ENCODE data around the gene UCP1. TPM values are rescaled to one million over a fixed set of nuclear protein-coding genes. Genes with fewer than 3 reads are reported as not detected.

Gene UCP1
- total RNA-seq, 1 donor from 2014 or later, result not detected

DNA sequence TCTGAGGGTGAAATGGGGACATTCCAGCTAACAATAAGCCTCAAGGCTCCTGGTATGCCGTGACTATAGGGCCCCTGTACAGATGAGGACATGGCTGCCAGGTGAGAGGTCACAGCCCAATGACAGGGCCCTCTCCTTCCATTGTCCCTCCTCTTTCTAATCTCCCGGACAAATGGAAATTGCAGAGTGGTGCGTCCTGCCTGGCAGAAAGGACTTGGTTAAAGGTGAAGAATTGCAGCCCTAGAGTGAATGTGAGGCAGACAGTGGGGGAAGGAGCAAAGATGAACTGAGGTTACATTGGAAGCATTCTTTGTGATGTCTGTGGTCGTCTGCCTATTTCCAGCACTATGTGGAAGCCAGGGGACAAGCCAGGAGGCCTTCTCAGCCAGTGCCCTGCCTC is 6.7 kb upstream of the UCP1 start:
- Histone ChIP-seq H3K4me1 (no peaks in the 10 kb centered on the region), H3K36me3 (no peaks in the 10 kb centered on the region), H3K9me3 (peaks cover 6% of the 10 kb centered on the region), H3K27ac (no peak overlapping the region), H3K4me3 (no peak overlapping the region), H3K27me3 (no peaks in the 10 kb centered on the region)
- no peak for DNase-seq (ENCODE audit: extremely low spot score in 2 of 2)
- intact Hi-C loops (cut with DNase I), result no loop called here
- TF ChIP-seq, protein P1, sequence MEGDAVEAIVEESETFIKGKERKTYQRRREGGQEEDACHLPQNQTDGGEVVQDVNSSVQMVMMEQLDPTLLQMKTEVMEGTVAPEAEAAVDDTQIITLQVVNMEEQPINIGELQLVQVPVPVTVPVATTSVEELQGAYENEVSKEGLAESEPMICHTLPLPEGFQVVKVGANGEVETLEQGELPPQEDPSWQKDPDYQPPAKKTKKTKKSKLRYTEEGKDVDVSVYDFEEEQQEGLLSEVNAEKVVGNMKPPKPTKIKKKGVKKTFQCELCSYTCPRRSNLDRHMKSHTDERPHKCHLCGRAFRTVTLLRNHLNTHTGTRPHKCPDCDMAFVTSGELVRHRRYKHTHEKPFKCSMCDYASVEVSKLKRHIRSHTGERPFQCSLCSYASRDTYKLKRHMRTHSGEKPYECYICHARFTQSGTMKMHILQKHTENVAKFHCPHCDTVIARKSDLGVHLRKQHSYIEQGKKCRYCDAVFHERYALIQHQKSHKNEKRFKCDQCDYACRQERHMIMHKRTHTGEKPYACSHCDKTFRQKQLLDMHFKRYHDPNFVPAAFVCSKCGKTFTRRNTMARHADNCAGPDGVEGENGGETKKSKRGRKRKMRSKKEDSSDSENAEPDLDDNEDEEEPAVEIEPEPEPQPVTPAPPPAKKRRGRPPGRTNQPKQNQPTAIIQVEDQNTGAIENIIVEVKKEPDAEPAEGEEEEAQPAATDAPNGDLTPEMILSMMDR (IDR thresholded peaks at IDR 0.05), result no peak
- TF ChIP-seq POLR2A (IDR thresholded peaks at IDR 0.05) (no peak), POLR2AphosphoS5 (IDR thresholded peaks at IDR 0.05; ENCODE audit: insufficient read depth in 1 of 2, low read depth in 1 of 2) (no peak)

GRCh38 chr4:140571620-140572019 is 2.9 kb upstream of the UCP1 start:
- intact Hi-C loops (cut with DNase I), result no loop called here
- Histone ChIP-seq H3K27ac (no peak overlapping the region), H3K4me3 (no peak overlapping the region), H3K27me3 (no peaks in the 10 kb centered on the region), H3K36me3 (no peaks in the 10 kb centered on the region), H3K9me3 (peaks cover 6% of the 10 kb centered on the region), H3K4me1 (peaks cover 19% of the 10 kb centered on the region)
- TF ChIP-seq POLR2AphosphoS5 (IDR thresholded peaks at IDR 0.05; ENCODE audit: insufficient read depth in 1 of 2, low read depth in 1 of 2) (no peak), POLR2A (IDR thresholded peaks at IDR 0.05) (no peak)
- TF ChIP-seq, protein P1 (IDR thresholded peaks at IDR 0.05), result no peak
- no peak for DNase-seq (ENCODE audit: extremely low spot score in 2 of 2)

DNA sequence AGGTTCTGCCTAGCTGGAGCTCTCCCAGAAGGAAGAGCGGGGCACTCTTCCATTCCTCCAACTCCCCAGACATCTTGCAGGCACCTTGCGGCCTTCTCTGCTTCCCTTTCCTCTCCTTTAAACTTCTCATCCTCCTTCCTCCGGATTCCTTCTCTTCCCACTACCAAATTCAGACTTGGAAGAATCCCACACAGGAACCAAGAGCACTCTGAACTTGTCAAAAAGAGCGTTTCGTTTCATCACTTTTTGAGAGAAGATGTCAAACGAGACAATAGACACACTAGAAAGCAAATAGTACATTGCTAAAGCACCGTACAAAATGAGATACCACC is 512 bp upstream of the UCP1 start:
- intact Hi-C loops (cut with DNase I), result no loop called here
- TF ChIP-seq, protein P1 (IDR thresholded peaks at IDR 0.05), result no peak
- TF ChIP-seq POLR2AphosphoS5 (IDR thresholded peaks at IDR 0.05; ENCODE audit: insufficient read depth in 1 of 2, low read depth in 1 of 2) (no peak), POLR2A (IDR thresholded peaks at IDR 0.05) (no peak)
- Histone ChIP-seq H3K36me3 (no peaks in the 10 kb centered on the region), H3K27me3 (no peaks in the 10 kb centered on the region), H3K4me3 (peak overlapping the region; percentile 43 to 60), H3K9me3 (peaks cover 6% of the 10 kb centered on the region), H3K27ac (no peak overlapping the region), H3K4me1 (peaks cover 19% of the 10 kb centered on the region)
- DNase-seq (ENCODE audit: extremely low spot score in 2 of 2), result no peak

DNA sequence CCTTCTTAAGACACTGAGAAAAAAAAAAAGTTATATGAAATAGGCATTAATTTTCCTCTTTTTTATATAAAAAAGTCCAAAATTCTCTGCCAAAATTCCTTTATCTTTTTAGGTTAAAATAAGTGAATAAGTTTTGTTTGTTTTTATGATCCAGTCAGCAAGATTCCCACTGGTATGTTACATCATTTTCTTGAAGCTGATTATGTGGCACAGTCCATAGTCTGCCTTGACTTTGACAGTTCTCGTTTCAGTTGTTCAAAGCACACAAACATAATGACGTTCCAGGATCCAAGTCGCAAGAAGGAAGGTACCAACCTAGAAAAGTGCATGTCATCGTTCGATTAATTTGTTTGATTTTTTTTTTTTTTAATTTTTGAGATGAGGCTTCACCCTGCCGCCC is 9.1 kb downstream of the UCP1 start:
- no peaks in the 10 kb centered on the region for H3K9me3 ChIP-seq
- intact Hi-C loops (cut with DNase I), result no loop called here

GRCh38 chr4:140557831-140558435 is 10.8 kb downstream of the UCP1 start:
- Histone ChIP-seq H3K9me3 (no peaks in the 10 kb centered on the region), H3K4me1 (no peaks in the 10 kb centered on the region), H3K27me3 (no peaks in the 10 kb centered on the region), H3K4me3 (no peak overlapping the region), H3K36me3 (no peaks in the 10 kb centered on the region), H3K27ac (no peak overlapping the region)
- no peak for DNase-seq (ENCODE audit: extremely low spot score in 2 of 2)
- intact Hi-C loops (cut with DNase I), result no loop called here
- TF ChIP-seq, protein P1 (IDR thresholded peaks at IDR 0.05), result no peak
- TF ChIP-seq POLR2A (IDR thresholded peaks at IDR 0.05), result no peak
- no peak for TF ChIP-seq POLR2AphosphoS5 (IDR thresholded peaks at IDR 0.05; ENCODE audit: insufficient read depth in 1 of 2, low read depth in 1 of 2)

More for the DNA sequence above, 9.1 kb downstream of the UCP1 start:
- Histone ChIP-seq H3K4me1 (no peaks in the 10 kb centered on the region), H3K27ac (no peak overlapping the region), H3K36me3 (no peaks in the 10 kb centered on the region), H3K4me3 (no peak overlapping the region), H3K27me3 (no peaks in the 10 kb centered on the region)
- no peak for DNase-seq (ENCODE audit: extremely low spot score in 2 of 2)
- TF ChIP-seq, protein P1 (IDR thresholded peaks at IDR 0.05), result no peak
- TF ChIP-seq POLR2AphosphoS5 (IDR thresholded peaks at IDR 0.05; ENCODE audit: insufficient read depth in 1 of 2, low read depth in 1 of 2) (no peak), POLR2A (IDR thresholded peaks at IDR 0.05) (no peak)
